Upper lobe of left lung (tissue), 6 donors: ENCODE data around the gene METAP1. TPM values are rescaled to one million over a fixed set of nuclear protein-coding genes. Genes with fewer than 3 reads are reported as not detected.

Experiments used
- ATAC-seq, 2 donors: fragments of 200-7000 bp; cut with Tn5 transposase; one replicate each; pipeline ENCODE4 v1.9.1; 2022; ENCODE audit warnings: mild to moderate bottlenecking in 2 of 2, moderate library complexity in 2 of 2; ENCODE audit not compliant: low FRiP score in 2 of 2
- DNase-seq, 2 donors: peaks; one replicate each; pipeline ENCODE4 v3.0.0-alpha.2; 2019 to 2020
- H3K27ac ChIP-seq, 4 donors: fragments of 200-600 bp; sonication (generic); one replicate each; pipeline ENCODE4 v1.5.1; 2016 to 2019
- H3K27me3 ChIP-seq, 4 donors: fragments of 200-600 bp; sonication (generic); one replicate each; pipeline ENCODE4 v1.5.1; 2017 to 2019
- H3K36me3 ChIP-seq, 4 donors: fragments of 200-600 bp; sonication (generic); one replicate each; pipeline ENCODE4 v1.5.1; 2016 to 2019
- H3K4me1 ChIP-seq, 4 donors: fragments of 200-600 bp; sonication (generic); one replicate each; pipeline ENCODE4 v1.5.1; 2018 to 2019
- H3K4me3 ChIP-seq, 4 donors: fragments of 200-600 bp; sonication (generic); one replicate each; pipeline ENCODE4 v1.5.1; 2017 to 2019; ENCODE audit warnings: mild to moderate bottlenecking in 2 of 4, moderate library complexity in 1 of 4
- H3K9me3 ChIP-seq, 4 donors: fragments of 200-600 bp; sonication (generic); one replicate each; pipeline ENCODE4 v1.5.1; 2018 to 2019
- EP300 ChIP-seq, 4 donors: sonication (generic); formaldehyde crosslinking; IDR thresholded peaks; one replicate each; pipeline ENCODE4 v1.5.1; 2017; ENCODE audit warnings: antibody characterized with exemption in 4 of 4, control low read depth in 2 of 4
- POLR2A ChIP-seq, 4 donors: fragments of 450-650 bp; IDR thresholded peaks; one replicate each; pipeline ENCODE4 v1.5.1; 2016 to 2017; ENCODE audit warnings: antibody characterized with exemption in 4 of 4, mild to moderate bottlenecking in 2 of 4
- POLR2AphosphoS5 ChIP-seq, 2 donors: sonication (generic); formaldehyde crosslinking; IDR thresholded peaks; one replicate each; pipeline ENCODE4 v1.5.1; 2017; ENCODE audit warnings: antibody characterized with exemption in 2 of 2
- WGBS, 2 donors: methylation state at CpG; one replicate each; pipeline ENCODE4 v1.1.5; 2017 to 2018; 5-methylcytosine and 5-hydroxymethylcytosine counted together
- total RNA-seq, 6 donors: library from RNA; depleted of rRNA in 4 of 6; stranded (reverse); fragments of >200 nt in 4 of 6; gene quantifications; one replicate each; pipeline versions ENCODE4 v1.1.0 to v1.2.1, GENCODE V29; 2016 to 2021
- TF ChIP-seq, protein P1 (sequence below), 6 experiments: fragments of 450-650 bp in 4 of 6; fragments of 200-600 bp in 2 of 6; sonication (generic) in 2 of 6; IDR thresholded peaks; one replicate each; pipeline ENCODE4 v1.5.1; 2016 to 2019; ENCODE audit warnings: antibody characterized with exemption in 6 of 6
- donor health status: DM: no; HTN: no; CAD: no; lungs with moderate emphysema.
- donor health status: DM: no; HTN: yes; CAD: no; lungs with severe emphysema.

Gene METAP1
- total RNA-seq, 6 donors from 2014 or later = 16.8 to 46.1 (median 32.0) TPM

DNA sequence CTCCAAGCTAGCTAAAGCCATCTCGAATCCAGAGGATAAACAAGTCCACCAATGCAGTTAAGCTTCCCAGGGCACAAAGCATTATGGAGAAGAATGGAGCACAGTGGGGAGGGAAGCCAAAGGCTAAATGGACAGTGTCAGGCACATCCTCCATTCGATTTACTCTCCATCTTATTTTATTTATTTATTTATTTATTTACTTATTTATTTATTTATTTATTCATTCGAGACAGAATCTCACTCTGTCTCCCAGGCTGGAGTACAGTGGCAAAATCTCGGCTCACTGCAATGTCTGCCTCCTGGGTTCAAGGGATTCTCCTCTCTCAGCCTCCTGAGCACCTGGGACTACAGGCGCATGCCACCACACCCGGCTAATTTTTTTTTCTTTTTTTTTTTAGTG lies 40.3 kb upstream of the METAP1 start:
- ATAC-seq (no peak), DNase-seq (no peak)
- no peaks in the 10 kb centered on the region for H3K4me1 ChIP-seq
- WGBS, 2 donors = 70 to 81% methylated on average over 6 of the region's 6 CpGs
- no peaks in the 10 kb centered on the region for H3K36me3 ChIP-seq
- H3K9me3 ChIP-seq = no peaks in the 10 kb centered on the region
- TF ChIP-seq, protein P1, sequence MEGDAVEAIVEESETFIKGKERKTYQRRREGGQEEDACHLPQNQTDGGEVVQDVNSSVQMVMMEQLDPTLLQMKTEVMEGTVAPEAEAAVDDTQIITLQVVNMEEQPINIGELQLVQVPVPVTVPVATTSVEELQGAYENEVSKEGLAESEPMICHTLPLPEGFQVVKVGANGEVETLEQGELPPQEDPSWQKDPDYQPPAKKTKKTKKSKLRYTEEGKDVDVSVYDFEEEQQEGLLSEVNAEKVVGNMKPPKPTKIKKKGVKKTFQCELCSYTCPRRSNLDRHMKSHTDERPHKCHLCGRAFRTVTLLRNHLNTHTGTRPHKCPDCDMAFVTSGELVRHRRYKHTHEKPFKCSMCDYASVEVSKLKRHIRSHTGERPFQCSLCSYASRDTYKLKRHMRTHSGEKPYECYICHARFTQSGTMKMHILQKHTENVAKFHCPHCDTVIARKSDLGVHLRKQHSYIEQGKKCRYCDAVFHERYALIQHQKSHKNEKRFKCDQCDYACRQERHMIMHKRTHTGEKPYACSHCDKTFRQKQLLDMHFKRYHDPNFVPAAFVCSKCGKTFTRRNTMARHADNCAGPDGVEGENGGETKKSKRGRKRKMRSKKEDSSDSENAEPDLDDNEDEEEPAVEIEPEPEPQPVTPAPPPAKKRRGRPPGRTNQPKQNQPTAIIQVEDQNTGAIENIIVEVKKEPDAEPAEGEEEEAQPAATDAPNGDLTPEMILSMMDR (IDR thresholded peaks at IDR 0.05) = no peak
- TF ChIP-seq POLR2A (IDR thresholded peaks at IDR 0.05) = no peak
- no peak for TF ChIP-seq EP300 (IDR thresholded peaks at IDR 0.05)
- TF ChIP-seq POLR2AphosphoS5 (IDR thresholded peaks at IDR 0.05) = no peak
- no peak overlapping the region for H3K4me3 ChIP-seq
- no peaks in the 10 kb centered on the region for H3K27me3 ChIP-seq
- no peak overlapping the region for H3K27ac ChIP-seq

DNA sequence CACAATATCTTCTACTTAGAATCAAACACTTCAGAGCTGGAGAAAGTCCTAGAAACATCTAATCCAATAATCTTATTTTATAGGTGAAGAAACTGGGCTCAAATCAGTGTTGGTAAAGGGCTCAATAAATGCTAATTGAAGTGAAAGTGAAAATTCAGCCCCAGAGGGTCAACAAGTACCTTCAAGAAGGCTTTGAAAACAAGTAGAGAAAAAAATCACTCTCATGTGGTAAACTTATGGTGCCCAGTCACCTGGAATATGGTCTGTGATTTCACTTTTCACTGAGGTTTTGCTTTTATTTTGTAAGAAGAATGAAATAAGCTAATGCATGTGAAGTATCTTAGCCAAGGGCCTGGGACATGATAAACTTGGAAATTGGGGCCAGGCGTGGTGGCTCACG lies 37.5 kb upstream of the METAP1 start:
- no peaks in the 10 kb centered on the region for H3K9me3 ChIP-seq
- ATAC-seq = no peak
- TF ChIP-seq POLR2A (IDR thresholded peaks at IDR 0.05) = no peak
- no peak for TF ChIP-seq EP300 (IDR thresholded peaks at IDR 0.05)
- 91 to 94% methylated on average over 2 of the region's 2 CpGs for WGBS, 2 donors
- H3K27me3 ChIP-seq = no peaks in the 10 kb centered on the region
- H3K36me3 ChIP-seq = no peaks in the 10 kb centered on the region
- H3K27ac ChIP-seq = no peak overlapping the region
- H3K4me1 ChIP-seq = no peaks in the 10 kb centered on the region
- DNase-seq = no peak
- no peak overlapping the region for H3K4me3 ChIP-seq

DNA sequence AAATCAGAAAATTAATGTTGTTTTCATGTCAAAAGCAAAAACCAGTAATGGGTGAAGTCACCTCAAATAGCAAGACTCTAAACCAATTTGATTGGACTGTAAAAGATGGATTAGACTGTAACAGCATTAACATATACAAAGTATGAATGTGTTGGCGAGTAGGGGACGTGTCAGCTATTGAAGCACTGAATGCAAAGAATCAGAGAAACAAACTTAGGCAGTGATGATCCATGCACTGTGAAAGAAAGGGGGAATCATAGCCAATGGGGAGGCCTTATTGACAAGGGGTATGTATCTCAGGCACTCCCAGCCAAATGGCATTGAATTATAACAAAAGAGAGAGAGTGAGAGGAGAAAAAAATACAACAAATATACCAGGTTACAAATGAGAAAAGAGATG lies 36.1 kb upstream of the METAP1 start:
- no peaks in the 10 kb centered on the region for H3K27me3 ChIP-seq
- ATAC-seq = no peak

DNA sequence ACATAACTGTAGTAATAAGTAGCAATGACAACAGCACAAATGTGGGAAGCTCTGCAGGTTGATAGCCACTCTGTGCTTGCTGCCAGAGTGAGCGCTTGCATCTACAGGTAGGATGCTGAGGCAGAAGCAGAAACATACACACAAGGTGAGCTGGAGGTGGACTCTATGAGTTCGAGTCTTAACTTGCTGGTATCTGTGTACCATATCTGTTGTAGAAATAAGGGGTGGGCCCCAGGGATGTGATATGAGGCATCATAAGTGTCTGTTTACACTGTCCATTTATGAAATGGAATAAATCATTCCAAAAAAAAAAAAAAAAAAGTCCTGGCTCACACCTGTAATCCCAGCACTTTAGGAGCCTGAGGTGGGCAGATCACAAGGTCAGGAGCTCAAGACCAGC lies 33.8 kb upstream of the METAP1 start:
- Histone ChIP-seq H3K36me3 (no peaks in the 10 kb centered on the region), H3K9me3 (no peaks in the 10 kb centered on the region), H3K4me3 (no peak overlapping the region), H3K4me1 (no peaks in the 10 kb centered on the region), H3K27ac (no peak overlapping the region), H3K27me3 (no peaks in the 10 kb centered on the region)
- 92 to 94% methylated on average over 2 of the region's 2 CpGs for WGBS, 2 donors
- DNase-seq = no peak
- TF ChIP-seq EP300 (IDR thresholded peaks at IDR 0.05) (no peak), POLR2A (IDR thresholded peaks at IDR 0.05) (no peak), POLR2AphosphoS5 (IDR thresholded peaks at IDR 0.05) (no peak)
- TF ChIP-seq, protein P1 (IDR thresholded peaks at IDR 0.05) = no peak
- no peak for ATAC-seq

More for the DNA sequence above, 36.1 kb upstream of the METAP1 start:
- Histone ChIP-seq H3K4me1 (no peaks in the 10 kb centered on the region), H3K36me3 (no peaks in the 10 kb centered on the region), H3K4me3 (no peak overlapping the region), H3K27ac (no peak overlapping the region), H3K9me3 (no peaks in the 10 kb centered on the region)
- 85 to 93% methylated on average over 2 of the region's 2 CpGs for WGBS, 2 donors
- no peak for TF ChIP-seq POLR2AphosphoS5 (IDR thresholded peaks at IDR 0.05)
- TF ChIP-seq POLR2A (IDR thresholded peaks at IDR 0.05) = no peak
- no peak for TF ChIP-seq EP300 (IDR thresholded peaks at IDR 0.05)
- TF ChIP-seq, protein P1 (IDR thresholded peaks at IDR 0.05) = no peak
- DNase-seq = no peak

DNA sequence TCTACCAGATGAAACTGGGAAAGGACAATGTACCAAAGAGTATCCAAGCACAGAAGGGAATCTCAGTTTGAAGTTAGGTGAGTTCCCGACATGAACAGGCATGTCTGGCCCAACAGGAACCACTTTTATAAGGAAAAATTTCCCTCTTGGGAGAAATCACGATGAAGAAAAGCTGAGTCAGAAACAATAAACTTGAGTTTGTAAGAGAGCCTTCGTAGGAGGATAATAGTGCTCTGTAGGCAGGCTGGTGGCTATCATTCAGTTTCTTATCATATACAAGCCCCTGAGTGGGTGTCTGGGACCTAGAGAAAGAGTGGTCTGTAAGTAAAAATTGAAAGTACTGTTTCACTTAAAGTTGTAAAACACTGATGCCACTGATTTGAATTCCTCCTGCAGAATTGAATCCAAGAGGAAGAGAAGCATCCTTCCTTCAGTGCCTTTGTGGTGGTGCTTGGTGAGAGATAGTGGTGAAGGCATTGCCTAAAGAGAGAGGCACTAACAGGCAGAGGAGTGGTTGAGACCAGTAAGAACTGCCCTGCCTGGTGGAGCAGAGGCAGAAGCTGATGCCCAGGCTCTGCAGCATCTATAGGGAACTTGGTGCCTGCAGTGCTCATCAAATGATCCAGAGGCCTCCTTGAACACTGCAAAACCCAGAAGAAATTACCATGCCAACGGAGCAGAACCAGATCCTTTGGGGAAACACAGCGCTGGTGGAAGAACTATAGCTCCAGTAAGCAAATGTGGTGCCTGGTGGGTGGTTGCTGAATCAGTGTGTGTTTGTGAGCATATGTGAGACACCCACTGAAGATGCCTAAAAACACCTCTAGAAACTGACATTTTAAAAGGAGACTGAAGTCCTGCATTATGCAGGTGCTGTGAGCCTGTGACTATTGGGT lies 31.7 kb upstream of the METAP1 start:
- Histone ChIP-seq H3K4me1 (no peaks in the 10 kb centered on the region), H3K9me3 (no peaks in the 10 kb centered on the region), H3K4me3 (no peak overlapping the region), H3K36me3 (no peaks in the 10 kb centered on the region), H3K27me3 (no peaks in the 10 kb centered on the region), H3K27ac (no peak overlapping the region)
- no peak for TF ChIP-seq POLR2A (IDR thresholded peaks at IDR 0.05)
- TF ChIP-seq, protein P1 (IDR thresholded peaks at IDR 0.05) = no peak
- TF ChIP-seq EP300 (IDR thresholded peaks at IDR 0.05) = no peak
- no peak for TF ChIP-seq POLR2AphosphoS5 (IDR thresholded peaks at IDR 0.05)
- DNase-seq = no peak
- no peak for ATAC-seq
- WGBS, 2 donors = 83 to 90% methylated on average over 5 of the region's 5 CpGs
